ENCODE results near the gene DUSP22. TPM values are rescaled to one million over a fixed set of nuclear protein-coding genes. Genes with fewer than 3 reads are reported as not detected.

DUSP22 gene
- total and polyA plus RNA-seq, 9 of the 15 experiments (the other 6 are each of a cell fraction or from before 2014, with no cell fraction given): 9.3 to 19.4 (median 11.8) TPM

DNA sequence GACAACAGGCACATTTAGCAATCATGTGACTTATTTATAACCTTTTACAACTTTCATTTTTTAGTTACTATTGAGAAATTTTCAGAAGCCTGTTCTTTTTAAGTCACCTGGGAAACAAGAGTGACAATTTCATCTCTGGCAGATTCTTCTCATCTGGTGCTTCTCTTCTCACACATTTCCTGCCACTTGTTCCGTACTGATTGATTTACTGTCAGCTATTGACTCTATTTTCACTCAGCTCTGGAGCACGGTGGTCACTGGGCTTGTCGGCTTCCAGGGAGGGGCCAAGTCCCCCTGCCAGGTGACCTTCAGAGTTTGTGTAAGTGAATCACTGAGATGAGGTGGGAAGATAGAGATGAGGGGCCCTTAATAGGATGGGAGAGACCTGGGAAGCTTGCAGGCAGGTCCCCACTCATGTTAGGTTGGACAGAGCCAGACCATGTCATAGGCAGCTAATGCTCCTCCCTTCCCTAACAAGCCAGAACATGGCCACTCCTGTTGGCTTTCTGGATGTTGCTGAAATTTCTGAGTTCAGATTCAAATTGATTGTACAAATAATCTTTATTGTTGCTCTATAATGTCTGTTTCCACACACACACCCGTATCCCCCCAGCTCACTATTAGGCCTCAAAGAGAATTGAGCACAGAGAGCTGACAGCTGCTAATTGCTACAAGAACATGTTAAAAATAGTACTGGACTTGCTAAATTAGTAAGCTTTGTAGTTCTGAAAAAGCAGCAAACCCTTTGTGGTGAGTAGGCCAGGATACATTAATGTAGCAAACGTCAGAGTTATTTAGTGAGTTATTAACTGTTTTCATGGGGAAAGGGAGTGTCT is 13.3 kb downstream of the DUSP22 start:
- intact Hi-C loops (cut with micrococcal nuclease): no loop called here
- ChIA-PET POLR2A (interaction anchor here (0.6 to 1.7 kb wide), 3 partner anchors 10 to 67 kb away, joined by 3 to 5 read pairs (median 3); no protein-coding TSS in a partner anchor), CTCF (ENCODE audit: low intra/inter-chr PET ratio) (no interaction called here)
- WGBS (ENCODE audit: insufficient coverage, low coverage, missing lambda C conversion rate): 35% methylated on average over 5 of the region's 5 CpGs
- FAIRE-seq: no peak
- no peak for ATAC-seq
- Histone ChIP-seq H3K4me3 (no peak overlapping the region), H3K9ac (ENCODE audit: insufficient read depth in 1 of 2, low read depth in 2 of 2, low read length in 2 of 2) (no peak overlapping the region), H3K4me2 (ENCODE audit: insufficient read depth, low read length) (no peak overlapping the region), H3K27me3 (ENCODE audit: control insufficient read depth in 2 of 2, insufficient read depth in 2 of 2, low read length in 2 of 2) (peaks cover under 1 to 34% of the 10 kb centered on the region in 2 experiments; a peak in 3 of 5 replicates), H2AFZ (ENCODE audit: low read depth, low read length) (no peak overlapping the region), H3K9me3 (replicated peaks; ENCODE audit: control insufficient read depth, insufficient read depth, low read depth, low read length) (no peaks in the 10 kb centered on the region), H3K27ac (ENCODE audit: extremely low read depth, low read depth, low read length) (no peak overlapping the region), H3K9me1 (ENCODE audit: control insufficient read depth, insufficient read depth, low read length) (no peaks in the 10 kb centered on the region), H3K36me3 (ENCODE audit: control insufficient read depth, insufficient read depth, low read length) (no peaks in the 10 kb centered on the region), H3K4me1 (replicated peaks in 1 of 2; ENCODE audit: control insufficient read depth in 2 of 2, insufficient read depth in 2 of 2, low read length in 2 of 2) (peaks cover 4 to 5% of the 10 kb centered on the region in 2 experiments; a peak in 3 of 5 replicates), H4K20me1 (replicated peaks; ENCODE audit: control insufficient read depth, insufficient read depth, low read length) (peaks cover 6% of the 10 kb centered on the region; the same call in 1 of the 2 replicates), H3K79me2 (ENCODE audit: control insufficient read depth, insufficient read depth, low read length) (no peaks in the 10 kb centered on the region)
- no peak for DNase-seq (ENCODE audit: extremely low read depth in 1 of 4, low spot score in 3 of 4)
- BruUV-seq (replicated peaks): no TSS peak
- in situ Hi-C loops (cut with MboI): no loop called here
- TF ChIP-seq, protein P1, sequence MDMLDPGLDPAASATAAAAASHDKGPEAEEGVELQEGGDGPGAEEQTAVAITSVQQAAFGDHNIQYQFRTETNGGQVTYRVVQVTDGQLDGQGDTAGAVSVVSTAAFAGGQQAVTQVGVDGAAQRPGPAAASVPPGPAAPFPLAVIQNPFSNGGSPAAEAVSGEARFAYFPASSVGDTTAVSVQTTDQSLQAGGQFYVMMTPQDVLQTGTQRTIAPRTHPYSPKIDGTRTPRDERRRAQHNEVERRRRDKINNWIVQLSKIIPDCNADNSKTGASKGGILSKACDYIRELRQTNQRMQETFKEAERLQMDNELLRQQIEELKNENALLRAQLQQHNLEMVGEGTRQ (CRISPR knock-in tag; IDR thresholded peaks at IDR 0.05): 0 out of 2 replicates have a peak, but pooled peaks have one; percentile 2
- no peak for TF ChIP-seq ZNF134 (CRISPR knock-in tag; conservative IDR thresholded peaks at IDR 0.05)
- TF ChIP-seq, protein P2, sequence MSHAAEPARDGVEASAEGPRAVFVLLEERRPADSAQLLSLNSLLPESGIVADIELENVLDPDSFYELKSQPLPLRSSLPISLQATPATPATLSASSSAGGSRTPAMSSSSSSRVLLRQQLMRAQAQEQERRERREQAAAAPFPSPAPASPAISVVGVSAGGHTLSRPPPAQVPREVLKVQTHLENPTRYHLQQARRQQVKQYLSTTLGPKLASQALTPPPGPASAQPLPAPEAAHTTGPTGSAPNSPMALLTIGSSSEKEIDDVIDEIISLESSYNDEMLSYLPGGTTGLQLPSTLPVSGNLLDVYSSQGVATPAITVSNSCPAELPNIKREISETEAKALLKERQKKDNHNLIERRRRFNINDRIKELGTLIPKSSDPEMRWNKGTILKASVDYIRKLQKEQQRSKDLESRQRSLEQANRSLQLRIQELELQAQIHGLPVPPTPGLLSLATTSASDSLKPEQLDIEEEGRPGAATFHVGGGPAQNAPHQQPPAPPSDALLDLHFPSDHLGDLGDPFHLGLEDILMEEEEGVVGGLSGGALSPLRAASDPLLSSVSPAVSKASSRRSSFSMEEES (CRISPR knock-in tag; IDR thresholded peaks at IDR 0.05): peak; percentile 78
- TF ChIP-seq, protein P3, sequence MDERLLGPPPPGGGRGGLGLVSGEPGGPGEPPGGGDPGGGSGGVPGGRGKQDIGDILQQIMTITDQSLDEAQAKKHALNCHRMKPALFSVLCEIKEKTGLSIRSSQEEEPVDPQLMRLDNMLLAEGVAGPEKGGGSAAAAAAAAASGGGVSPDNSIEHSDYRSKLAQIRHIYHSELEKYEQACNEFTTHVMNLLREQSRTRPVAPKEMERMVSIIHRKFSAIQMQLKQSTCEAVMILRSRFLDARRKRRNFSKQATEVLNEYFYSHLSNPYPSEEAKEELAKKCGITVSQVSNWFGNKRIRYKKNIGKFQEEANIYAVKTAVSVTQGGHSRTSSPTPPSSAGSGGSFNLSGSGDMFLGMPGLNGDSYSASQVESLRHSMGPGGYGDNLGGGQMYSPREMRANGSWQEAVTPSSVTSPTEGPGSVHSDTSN (CRISPR knock-in tag; IDR thresholded peaks at IDR 0.05; ENCODE audit: low read depth): no peak
- TF ChIP-seq, protein P3 (tag; conservative IDR thresholded peaks at IDR 0.05; ENCODE audit: low read depth): peak; percentile 19; the same call in 1 of the 2 replicates
- TF ChIP-seq ELF2 (CRISPR knock-in tag; IDR thresholded peaks at IDR 0.05): no peak
- TF ChIP-seq ZFP30 (CRISPR knock-in tag; IDR thresholded peaks at IDR 0.05; ENCODE audit: borderline replicate concordance): no peak
